HCT116 (cell line): ENCODE results near the gene DPP10. TPM values are rescaled to one million over a fixed set of nuclear protein-coding genes. Genes with fewer than 3 reads are reported as not detected.

Experiments used
- ATAC-seq: fragments of 200-7000 bp; cut with Tn5 transposase; 2 replicates; pipeline ENCODE4 v1.9.1; 2020; ENCODE audit warnings: mild to moderate bottlenecking, moderate library complexity
- BruUV-seq: library from RNA; stranded (reverse); fragments of 400-500 nt; replicated peaks from 2 replicates; lab custom pipeline; 2021; lab: Mats Ljungman, UMichigan
- CTCF ChIA-PET: fragments of 300-600 bp; sonication (Branson Sonifier 250); formaldehyde crosslinking; loops from one replicate; lab custom pipeline; 2021; ENCODE audit warnings: antibody characterized with exemption; lab: Charles Lee
- POLR2A ChIA-PET: fragments of 300-600, 350-600 bp; sonication (Branson Sonifier 250); formaldehyde crosslinking; loops from one replicate; lab custom pipeline; 2021; ENCODE audit warnings: antibody characterized with exemption; lab: Charles Lee
- RAD21 ChIA-PET, 2 experiments: fragments of 300-600 bp; sonication (Branson Sonifier 250); formaldehyde crosslinking; loops; one replicate each; lab custom pipeline; 2023; ENCODE audit warnings: low total read pairs in 2 of 2; ENCODE audit not compliant: uncharacterized antibody in 2 of 2, unreplicated experiment in 2 of 2, low non-redundant PET in 1 of 2; lab: Charles Lee
- DNase-seq: peaks from one replicate; pipeline ENCODE4 v3.0.0-alpha.2; 2010; ENCODE audit warnings: low read depth, low spot score
- H2AFZ ChIP-seq: fragments of 200-600 bp; shearing (Covaris generic), sonication (generic); 2 replicates; pipeline ENCODE4 v1.6.1; 2017; ENCODE audit warnings: low read depth, mixed run types, mixed read lengths, antibody characterized with exemption, low read length; ENCODE audit not compliant: poor library complexity, severe bottlenecking
- H3K27ac ChIP-seq: 2 replicates; pipeline ENCODE4 v1.5.1; 2012; ENCODE audit warnings: low read depth, low read length
- H3K27me3 ChIP-seq: fragments of 200-600 bp; sonication (generic); 2 replicates; pipeline ENCODE4 v1.6.1; 2016; ENCODE audit warnings: mixed run types, low read length, mixed read lengths; ENCODE audit not compliant: insufficient read depth
- H3K36me3 ChIP-seq, 2 experiments: fragments of 200-500 bp in 1 of 2; fragments of 200-600 bp in 1 of 2; sonication (Bioruptor generic) in 1 of 2; sonication (generic) in 1 of 2; 2 replicates each; pipeline versions ENCODE4 v1.5.1 to v1.6.1; 2014 to 2016; ENCODE audit warnings: low read length in 2 of 2, inconsistent platforms in 1 of 2, mixed read lengths in 1 of 2, mixed run types in 1 of 2; ENCODE audit not compliant: insufficient read depth in 2 of 2, control insufficient read depth in 1 of 2
- H3K4me1 ChIP-seq, 2 experiments: fragments of 200-600 bp in 1 of 2; sonication (generic) in 1 of 2; 2 replicates each; pipeline versions ENCODE4 v1.5.1 to v1.6.1; 2012 to 2017; ENCODE audit warnings: low read length in 2 of 2, inconsistent platforms in 1 of 2, mild to moderate bottlenecking in 1 of 2, mixed read lengths in 1 of 2, mixed run types in 1 of 2, moderate library complexity in 1 of 2; ENCODE audit not compliant: insufficient read depth in 2 of 2, control insufficient read depth in 1 of 2
- H3K4me2 ChIP-seq: fragments of 200-600 bp; sonication (generic); 2 replicates; pipeline ENCODE4 v1.6.1; 2017; ENCODE audit warnings: mixed run types, low read length, mixed read lengths
- H3K4me3 ChIP-seq, 2 experiments: fragments of 200-600 bp in 1 of 2; sonication (generic) in 1 of 2; replicated peaks in 1 of 2; 2 replicates each; pipeline ENCODE4 v1.5.1; 2011 to 2016; ENCODE audit warnings: low read length in 2 of 2, control low read depth in 1 of 2, low read depth in 1 of 2, mild to moderate bottlenecking in 1 of 2, mixed read lengths in 1 of 2, mixed run types in 1 of 2
- H3K79me2 ChIP-seq: fragments of 200-600 bp; sonication (generic); 2 replicates; pipeline ENCODE4 v1.6.1; 2017; ENCODE audit warnings: mild to moderate bottlenecking, mixed run types, low read length, moderate library complexity, mixed read lengths; ENCODE audit not compliant: insufficient read depth
- H3K9ac ChIP-seq: fragments of 200-600 bp; sonication (generic); 2 replicates; pipeline ENCODE4 v1.6.1; 2016; ENCODE audit warnings: low read length, mixed read lengths
- H3K9me2 ChIP-seq: fragments of 200-600 bp; sonication (generic), shearing (Covaris generic); 2 replicates; pipeline ENCODE4 v1.6.1; 2017; ENCODE audit warnings: mixed run types, mild to moderate bottlenecking, moderate library complexity; ENCODE audit not compliant: insufficient read depth
- H3K9me3 ChIP-seq, 2 experiments: fragments of 200-500 bp in 1 of 2; fragments of 200-600 bp in 1 of 2; sonication (Bioruptor generic) in 1 of 2; sonication (generic) in 1 of 2; 2 replicates each; pipeline ENCODE4 v1.6.1; 2014 to 2017; ENCODE audit warnings: low read length in 2 of 2, mixed read lengths in 2 of 2, inconsistent platforms in 1 of 2, low read depth in 1 of 2, mild to moderate bottlenecking in 1 of 2, mixed run types in 1 of 2, moderate library complexity in 1 of 2; ENCODE audit not compliant: control insufficient read depth in 1 of 2, insufficient read depth in 1 of 2
- H4K20me1 ChIP-seq: fragments of 200-600 bp; sonication (generic), shearing (Covaris generic); 2 replicates; pipeline ENCODE4 v1.6.1; 2017; ENCODE audit warnings: mixed run types, mild to moderate bottlenecking, moderate library complexity; ENCODE audit not compliant: insufficient read depth
- CBX3 ChIP-seq: IDR thresholded peaks from 2 replicates; pipeline ENCODE4 v1.6.1; 2012; ENCODE audit warnings: low read depth
- CEBPB ChIP-seq: IDR thresholded peaks from 2 replicates; pipeline ENCODE4 v1.6.1; 2012; ENCODE audit warnings: low read depth
- EGR1 ChIP-seq: IDR thresholded peaks from 2 replicates; pipeline ENCODE4 v1.6.1; 2012; ENCODE audit warnings: low read depth
- EZH2 ChIP-seq: fragments of 200-600 bp; sonication (generic); IDR thresholded peaks from 2 replicates; pipeline ENCODE4 v1.6.1; 2017; ENCODE audit warnings: antibody characterized with exemption, mixed run types
- EZH2phosphoT487 ChIP-seq: fragments of 200-600 bp; IDR thresholded peaks from 2 replicates; pipeline ENCODE4 v1.6.1; 2018; ENCODE audit warnings: antibody characterized with exemption, borderline replicate concordance
- MAX ChIP-seq: IDR thresholded peaks from 2 replicates; pipeline ENCODE4 v1.6.1; 2012
- POLR2AphosphoS5 ChIP-seq: IDR thresholded peaks from 2 replicates; pipeline ENCODE4 v1.6.1; 2011; ENCODE audit warnings: mild to moderate bottlenecking, low read depth, low read length, moderate library complexity
- ZFX ChIP-seq: fragments of 450-650 bp; IDR thresholded peaks from 2 replicates; pipeline ENCODE4 v1.6.1; 2017
- intact Hi-C: fragments of 100-400 bp; cut with micrococcal nuclease; formaldehyde crosslinking; loops from 2 replicates; pipeline ENCODE4 v1.10.0; 2022
- total RNA-seq: library from RNA; stranded (reverse); gene quantifications from one replicate; pipeline ENCODE4 v1.2.1, GENCODE V29; 2021; ENCODE audit not compliant: unreplicated experiment
- TF ChIP-seq, protein P1 (sequence below): IDR thresholded peaks from 2 replicates; pipeline ENCODE4 v1.6.1; 2012; ENCODE audit warnings: low read depth
- TF ChIP-seq, protein P2 (sequence below): IDR thresholded peaks from 2 replicates; pipeline ENCODE4 v1.6.1; 2012

The DPP10 gene
- total RNA-seq, 1 experiment from 2014 or later = not detected

DNA sequence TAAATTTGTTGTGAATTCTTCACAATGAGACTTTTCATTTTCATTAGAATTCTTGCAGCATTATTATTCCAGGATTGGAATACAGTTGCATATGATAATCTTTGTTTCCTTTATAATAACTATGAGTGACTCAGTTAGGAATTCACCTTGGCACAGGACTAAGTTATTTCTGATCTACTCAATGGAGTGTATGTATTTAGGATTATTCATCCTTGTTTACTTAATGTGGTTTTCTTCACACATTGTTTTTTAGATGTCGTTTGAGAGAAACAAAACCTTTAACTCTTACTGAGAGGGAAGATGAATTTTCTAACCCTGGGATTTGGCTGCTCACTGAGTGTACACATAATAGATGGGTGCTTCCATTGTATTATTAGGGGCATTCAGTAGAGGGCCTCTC lies 970.1 kb downstream of the DPP10 start:
- ATAC-seq (no peak), DNase-seq (no peak)
- ChIA-PET POLR2A (no interaction called here), CTCF (no interaction called here), RAD21 (no interaction called here)
- TF ChIP-seq, protein P1, sequence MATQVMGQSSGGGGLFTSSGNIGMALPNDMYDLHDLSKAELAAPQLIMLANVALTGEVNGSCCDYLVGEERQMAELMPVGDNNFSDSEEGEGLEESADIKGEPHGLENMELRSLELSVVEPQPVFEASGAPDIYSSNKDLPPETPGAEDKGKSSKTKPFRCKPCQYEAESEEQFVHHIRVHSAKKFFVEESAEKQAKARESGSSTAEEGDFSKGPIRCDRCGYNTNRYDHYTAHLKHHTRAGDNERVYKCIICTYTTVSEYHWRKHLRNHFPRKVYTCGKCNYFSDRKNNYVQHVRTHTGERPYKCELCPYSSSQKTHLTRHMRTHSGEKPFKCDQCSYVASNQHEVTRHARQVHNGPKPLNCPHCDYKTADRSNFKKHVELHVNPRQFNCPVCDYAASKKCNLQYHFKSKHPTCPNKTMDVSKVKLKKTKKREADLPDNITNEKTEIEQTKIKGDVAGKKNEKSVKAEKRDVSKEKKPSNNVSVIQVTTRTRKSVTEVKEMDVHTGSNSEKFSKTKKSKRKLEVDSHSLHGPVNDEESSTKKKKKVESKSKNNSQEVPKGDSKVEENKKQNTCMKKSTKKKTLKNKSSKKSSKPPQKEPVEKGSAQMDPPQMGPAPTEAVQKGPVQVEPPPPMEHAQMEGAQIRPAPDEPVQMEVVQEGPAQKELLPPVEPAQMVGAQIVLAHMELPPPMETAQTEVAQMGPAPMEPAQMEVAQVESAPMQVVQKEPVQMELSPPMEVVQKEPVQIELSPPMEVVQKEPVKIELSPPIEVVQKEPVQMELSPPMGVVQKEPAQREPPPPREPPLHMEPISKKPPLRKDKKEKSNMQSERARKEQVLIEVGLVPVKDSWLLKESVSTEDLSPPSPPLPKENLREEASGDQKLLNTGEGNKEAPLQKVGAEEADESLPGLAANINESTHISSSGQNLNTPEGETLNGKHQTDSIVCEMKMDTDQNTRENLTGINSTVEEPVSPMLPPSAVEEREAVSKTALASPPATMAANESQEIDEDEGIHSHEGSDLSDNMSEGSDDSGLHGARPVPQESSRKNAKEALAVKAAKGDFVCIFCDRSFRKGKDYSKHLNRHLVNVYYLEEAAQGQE = no peak
- TF ChIP-seq POLR2AphosphoS5 (no peak), ZFX (no peak), CBX3 (no peak)
- no peak overlapping the region for H3K4me2 ChIP-seq
- no peaks in the 10 kb centered on the region for H3K27me3 ChIP-seq
- intact Hi-C loops = no loop called here
- H3K4me3 ChIP-seq = no peak overlapping the region
- H2AFZ ChIP-seq = no peak overlapping the region
- H3K36me3 ChIP-seq = no peaks in the 10 kb centered on the region
- no peaks in the 10 kb centered on the region for H4K20me1 ChIP-seq
- no TSS peak for BruUV-seq
- H3K9me2 ChIP-seq = no peaks in the 10 kb centered on the region
- H3K9ac ChIP-seq = no peak overlapping the region
- no peaks in the 10 kb centered on the region for H3K79me2 ChIP-seq
- peaks cover 11 to 18% of the 10 kb centered on the region in 2 experiments; a peak in 3 of 4 replicates for H3K9me3 ChIP-seq
- no peaks in the 10 kb centered on the region for H3K4me1 ChIP-seq
- H3K27ac ChIP-seq = no peak overlapping the region

DNA sequence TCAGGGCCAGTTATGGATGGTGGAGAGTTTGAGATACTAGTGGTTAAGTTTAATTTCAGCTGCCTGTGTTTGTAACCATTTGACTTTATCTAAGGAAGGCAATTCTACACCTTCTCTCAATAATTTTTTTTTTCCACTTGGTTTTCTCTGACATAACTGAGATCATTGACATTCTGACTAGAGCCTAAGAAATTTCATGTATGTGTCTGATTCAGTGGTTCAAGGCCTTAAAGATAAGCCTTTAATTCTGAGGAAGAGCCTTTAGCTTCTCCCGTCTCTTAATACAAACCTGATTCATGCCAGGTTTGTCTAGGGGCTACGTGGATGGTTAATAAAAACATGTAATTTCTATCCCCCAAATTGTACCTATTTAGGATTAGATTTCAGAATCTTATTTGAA lies 971.4 kb downstream of the DPP10 start:
- ChIA-PET RAD21 (no interaction called here), CTCF (no interaction called here), POLR2A (no interaction called here)
- H2AFZ ChIP-seq = no peak overlapping the region
- H3K9ac ChIP-seq = no peak overlapping the region
- H3K79me2 ChIP-seq = no peaks in the 10 kb centered on the region
- peaks cover 14 to 18% of the 10 kb centered on the region in 2 experiments; a peak in 3 of 4 replicates for H3K9me3 ChIP-seq
- no peak for DNase-seq
- H3K4me2 ChIP-seq = no peak overlapping the region
- no peak overlapping the region for H3K27ac ChIP-seq
- H3K4me1 ChIP-seq = no peaks in the 10 kb centered on the region
- intact Hi-C loops = no loop called here
- H3K27me3 ChIP-seq = no peaks in the 10 kb centered on the region
- BruUV-seq = no TSS peak
- H3K9me2 ChIP-seq = no peaks in the 10 kb centered on the region
- H3K4me3 ChIP-seq = no peak overlapping the region
- no peaks in the 10 kb centered on the region for H3K36me3 ChIP-seq
- H4K20me1 ChIP-seq = no peaks in the 10 kb centered on the region
- ATAC-seq = no peak
- TF ChIP-seq EZH2phosphoT487 (no peak), ZFX (no peak), CEBPB (no peak), MAX (no peak), EZH2 (no peak), POLR2AphosphoS5 (no peak), EGR1 (no peak)
- TF ChIP-seq, protein P2, sequence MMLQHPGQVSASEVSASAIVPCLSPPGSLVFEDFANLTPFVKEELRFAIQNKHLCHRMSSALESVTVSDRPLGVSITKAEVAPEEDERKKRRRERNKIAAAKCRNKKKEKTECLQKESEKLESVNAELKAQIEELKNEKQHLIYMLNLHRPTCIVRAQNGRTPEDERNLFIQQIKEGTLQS = no peak
- TF ChIP-seq, protein P1 = no peak
